ENCODE results near the gene MTMR2.

GRCh38 chr11:95904009-95904650 is 19.8 kb downstream of the MTMR2 start:
- no peak for TF ChIP-seq USF2 (IDR thresholded peaks at IDR 0.05; ENCODE audit: borderline replicate concordance, low read depth, low read length)
- TF ChIP-seq FOXM1 (IDR thresholded peaks at IDR 0.05; ENCODE audit: low read depth), result no peak
- TF ChIP-seq CTCF (IDR thresholded peaks at IDR 0.05), result no peak
